Stimulated activated CD4-positive, alpha-beta T cell treated with anti-CD3 and anti-CD28 coated beads, Interleukin-4, amount 100 ng/mL, for 24 hours (primary cell): ENCODE results near the gene SQOR.

ENCODE experiments used
- DNase-seq: peaks from one replicate; pipeline ENCODE4 v3.0.0-alpha.2; 2020

Gene SQOR

GRCh38 chr15:45714590-45715488 lies 80.0 kb downstream of the SQOR start:
- peak; percentile 40 for DNase-seq

GRCh38 chr15:45715528-45715927 lies 80.7 kb downstream of the SQOR start:
- DNase-seq = no peak

GRCh38 chr15:45719490-45719889 lies 84.7 kb downstream of the SQOR start:
- no peak for DNase-seq

GRCh38 chr15:45720183-45720582 lies 85.4 kb downstream of the SQOR start:
- DNase-seq = no peak

GRCh38 chr15:45728641-45729040 lies 93.8 kb downstream of the SQOR start:
- no peak for DNase-seq

GRCh38 chr15:45729141-45729540 lies 94.3 kb downstream of the SQOR start:
- no peak for DNase-seq

- DNase-seq = no peak
Measured at GRCh38 chr15:45731343-45731742, 96.5 kb downstream of the SQOR start.

- no peak for DNase-seq
Measured at GRCh38 chr15:45732662-45733061, 97.8 kb downstream of the SQOR start.

- DNase-seq = no peak
Measured at GRCh38 chr15:45734260-45734711, 99.5 kb downstream of the SQOR start.
